ENCODE results near the gene PRTFDC1.

Gene PRTFDC1

GRCh38 chr10:24902400-24902728 is 50.0 kb downstream of the PRTFDC1 start:
- DNase-seq (ENCODE audit: low read depth): no peak

GRCh38 chr10:24901686-24902399 is 50.6 kb downstream of the PRTFDC1 start:
- no peak for DNase-seq (ENCODE audit: low read depth)

- DNase-seq (ENCODE audit: low read depth): no peak
These were observed 51.3 kb downstream of the PRTFDC1 start for GRCh38 chr10:24900888-24901685.

GRCh38 chr10:24899571-24899970 is 52.8 kb downstream of the PRTFDC1 start:
- no peak for DNase-seq (ENCODE audit: low read depth)

- no peak for DNase-seq (ENCODE audit: low read depth)
These were observed 53.9 kb downstream of the PRTFDC1 start for GRCh38 chr10:24898501-24898900.

- no peak for DNase-seq (ENCODE audit: low read depth)
These were observed 55.0 kb downstream of the PRTFDC1 start for GRCh38 chr10:24897326-24897926.

GRCh38 chr10:24894728-24895127 is 57.7 kb downstream of the PRTFDC1 start:
- DNase-seq (ENCODE audit: low read depth): no peak

- no peak for DNase-seq (ENCODE audit: low read depth)
These were observed 58.1 kb downstream of the PRTFDC1 start for GRCh38 chr10:24894309-24894708.

GRCh38 chr10:24893127-24893526 is 59.3 kb downstream of the PRTFDC1 start:
- DNase-seq (ENCODE audit: low read depth): no peak

GRCh38 chr10:24891823-24892222 is 60.6 kb downstream of the PRTFDC1 start:
- no peak for DNase-seq (ENCODE audit: low read depth)

GRCh38 chr10:24889639-24890038 is 62.8 kb downstream of the PRTFDC1 start:
- no peak for DNase-seq (ENCODE audit: low read depth)

GRCh38 chr10:24887855-24888231 is 64.6 kb downstream of the PRTFDC1 start:
- no peak for DNase-seq (ENCODE audit: low read depth)

GRCh38 chr10:24886290-24886680 is 66.1 kb downstream of the PRTFDC1 start:
- DNase-seq (ENCODE audit: low read depth): no peak

GRCh38 chr10:24885551-24886289 is 66.7 kb downstream of the PRTFDC1 start:
- DNase-seq (ENCODE audit: low read depth): no peak

- no peak for DNase-seq (ENCODE audit: low read depth)
These were observed 67.6 kb downstream of the PRTFDC1 start for GRCh38 chr10:24884793-24885192.

GRCh38 chr10:24884316-24884715 is 68.1 kb downstream of the PRTFDC1 start:
- DNase-seq (ENCODE audit: low read depth): no peak

GRCh38 chr10:24883176-24883575 is 69.2 kb downstream of the PRTFDC1 start:
- DNase-seq (ENCODE audit: low read depth): no peak

GRCh38 chr10:24882047-24882698 is 70.2 kb downstream of the PRTFDC1 start:
- DNase-seq (ENCODE audit: low read depth): peak; percentile 24

- DNase-seq (ENCODE audit: low read depth): no peak
These were observed 72.5 kb downstream of the PRTFDC1 start for GRCh38 chr10:24879861-24880260.

- no peak for DNase-seq (ENCODE audit: low read depth)
These were observed 78.3 kb downstream of the PRTFDC1 start for GRCh38 chr10:24874133-24874532.

GRCh38 chr10:24873281-24873683 is 79.1 kb downstream of the PRTFDC1 start:
- no peak for DNase-seq (ENCODE audit: low read depth)

- DNase-seq (ENCODE audit: low read depth): no peak
These were observed 79.6 kb downstream of the PRTFDC1 start for GRCh38 chr10:24872790-24873182.

All from stimulated activated CD8-positive, alpha-beta memory T cell treated with anti-CD3 and anti-CD28 coated beads, Interleukin-4, amount 100 ng/mL, for 24 hours (primary cell).